Measurements from ENCODE around the gene NRG2.

NRG2 gene

DNA sequence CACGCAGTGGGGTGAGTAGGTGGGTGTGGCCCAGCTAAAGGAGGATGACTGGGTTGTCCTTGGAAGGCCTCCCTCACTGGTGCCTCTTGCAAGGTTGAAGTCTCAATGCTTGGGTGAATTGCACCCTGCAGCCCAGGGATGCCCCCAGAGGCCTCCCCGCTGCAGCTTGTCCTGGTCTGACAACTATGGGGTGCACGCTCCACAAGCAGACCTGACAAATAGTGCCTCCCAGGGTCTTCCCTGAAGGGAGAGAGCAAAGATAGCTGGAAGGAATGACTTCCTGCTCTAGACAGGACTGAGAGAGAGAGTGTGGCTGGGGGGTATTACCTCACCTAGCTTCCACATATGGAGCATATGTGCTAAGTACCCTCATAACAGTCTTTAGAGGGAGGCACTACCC is 245.8 kb downstream of the NRG2 start:
- Histone ChIP-seq H3K4me3 (replicated peaks; ENCODE audit: insufficient read depth, low read length) (no peak overlapping the region), H3K27me3 (ENCODE audit: insufficient read depth, poor library complexity, severe bottlenecking) (peaks cover 2% of the 10 kb centered on the region), H3K27ac (replicated peaks) (no peak overlapping the region)
- TF ChIP-seq POLR2AphosphoS5 (IDR thresholded peaks at IDR 0.05; ENCODE audit: low read depth) = no peak
- TF ChIP-seq SPI1 (IDR thresholded peaks at IDR 0.05; ENCODE audit: borderline replicate concordance, low read depth) = no peak
- TF ChIP-seq GABPA (IDR thresholded peaks at IDR 0.05; ENCODE audit: low read depth) = no peak
- TF ChIP-seq, protein P1, sequence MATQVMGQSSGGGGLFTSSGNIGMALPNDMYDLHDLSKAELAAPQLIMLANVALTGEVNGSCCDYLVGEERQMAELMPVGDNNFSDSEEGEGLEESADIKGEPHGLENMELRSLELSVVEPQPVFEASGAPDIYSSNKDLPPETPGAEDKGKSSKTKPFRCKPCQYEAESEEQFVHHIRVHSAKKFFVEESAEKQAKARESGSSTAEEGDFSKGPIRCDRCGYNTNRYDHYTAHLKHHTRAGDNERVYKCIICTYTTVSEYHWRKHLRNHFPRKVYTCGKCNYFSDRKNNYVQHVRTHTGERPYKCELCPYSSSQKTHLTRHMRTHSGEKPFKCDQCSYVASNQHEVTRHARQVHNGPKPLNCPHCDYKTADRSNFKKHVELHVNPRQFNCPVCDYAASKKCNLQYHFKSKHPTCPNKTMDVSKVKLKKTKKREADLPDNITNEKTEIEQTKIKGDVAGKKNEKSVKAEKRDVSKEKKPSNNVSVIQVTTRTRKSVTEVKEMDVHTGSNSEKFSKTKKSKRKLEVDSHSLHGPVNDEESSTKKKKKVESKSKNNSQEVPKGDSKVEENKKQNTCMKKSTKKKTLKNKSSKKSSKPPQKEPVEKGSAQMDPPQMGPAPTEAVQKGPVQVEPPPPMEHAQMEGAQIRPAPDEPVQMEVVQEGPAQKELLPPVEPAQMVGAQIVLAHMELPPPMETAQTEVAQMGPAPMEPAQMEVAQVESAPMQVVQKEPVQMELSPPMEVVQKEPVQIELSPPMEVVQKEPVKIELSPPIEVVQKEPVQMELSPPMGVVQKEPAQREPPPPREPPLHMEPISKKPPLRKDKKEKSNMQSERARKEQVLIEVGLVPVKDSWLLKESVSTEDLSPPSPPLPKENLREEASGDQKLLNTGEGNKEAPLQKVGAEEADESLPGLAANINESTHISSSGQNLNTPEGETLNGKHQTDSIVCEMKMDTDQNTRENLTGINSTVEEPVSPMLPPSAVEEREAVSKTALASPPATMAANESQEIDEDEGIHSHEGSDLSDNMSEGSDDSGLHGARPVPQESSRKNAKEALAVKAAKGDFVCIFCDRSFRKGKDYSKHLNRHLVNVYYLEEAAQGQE (IDR thresholded peaks at IDR 0.05; ENCODE audit: insufficient replicate concordance, low read depth) = no peak
- TF ChIP-seq, protein P2, sequence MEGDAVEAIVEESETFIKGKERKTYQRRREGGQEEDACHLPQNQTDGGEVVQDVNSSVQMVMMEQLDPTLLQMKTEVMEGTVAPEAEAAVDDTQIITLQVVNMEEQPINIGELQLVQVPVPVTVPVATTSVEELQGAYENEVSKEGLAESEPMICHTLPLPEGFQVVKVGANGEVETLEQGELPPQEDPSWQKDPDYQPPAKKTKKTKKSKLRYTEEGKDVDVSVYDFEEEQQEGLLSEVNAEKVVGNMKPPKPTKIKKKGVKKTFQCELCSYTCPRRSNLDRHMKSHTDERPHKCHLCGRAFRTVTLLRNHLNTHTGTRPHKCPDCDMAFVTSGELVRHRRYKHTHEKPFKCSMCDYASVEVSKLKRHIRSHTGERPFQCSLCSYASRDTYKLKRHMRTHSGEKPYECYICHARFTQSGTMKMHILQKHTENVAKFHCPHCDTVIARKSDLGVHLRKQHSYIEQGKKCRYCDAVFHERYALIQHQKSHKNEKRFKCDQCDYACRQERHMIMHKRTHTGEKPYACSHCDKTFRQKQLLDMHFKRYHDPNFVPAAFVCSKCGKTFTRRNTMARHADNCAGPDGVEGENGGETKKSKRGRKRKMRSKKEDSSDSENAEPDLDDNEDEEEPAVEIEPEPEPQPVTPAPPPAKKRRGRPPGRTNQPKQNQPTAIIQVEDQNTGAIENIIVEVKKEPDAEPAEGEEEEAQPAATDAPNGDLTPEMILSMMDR (IDR thresholded peaks at IDR 0.05; ENCODE audit: insufficient read depth, low read length) = no peak
- no peak for DNase-seq (ENCODE audit: low read depth in 1 of 2, low spot score in 1 of 2)

Measured in HL-60 (cell line).